ENCODE data around the gene ERG. TPM values are rescaled to one million over a fixed set of nuclear protein-coding genes. Genes with fewer than 3 reads are reported as not detected.

The ERG gene
- total RNA-seq, 1 experiment from 2014 or later = not detected

- intact Hi-C loops (cut with micrococcal nuclease) = no loop called here
- no peaks in the 10 kb centered on the region for H3K9me3 ChIP-seq (ENCODE audit: low read length)
- TF ChIP-seq CTCF (conservative IDR thresholded peaks at IDR 0.05; ENCODE audit: low read depth, low read length) = no peak
- no peak for TF ChIP-seq EZH2 (IDR thresholded peaks at IDR 0.05; ENCODE audit: low read length, unreplicated experiment)
- no peak for TF ChIP-seq EZH2phosphoT487 (IDR thresholded peaks at IDR 0.05; ENCODE audit: borderline replicate concordance, low read length)
- no peak overlapping the region for H3K4me2 ChIP-seq (ENCODE audit: low read length)
- ChIA-PET CTCF (no interaction called here), POLR2A (ENCODE audit: unreplicated experiment) (no interaction called here)
- no peaks in the 10 kb centered on the region for H3F3A ChIP-seq (ENCODE audit: low read length, unreplicated experiment)
- H3K79me2 ChIP-seq (ENCODE audit: low read length) = no peaks in the 10 kb centered on the region
- no peaks in the 10 kb centered on the region for H3K4me1 ChIP-seq (ENCODE audit: insufficient read depth, low read length)
- DNase-seq (no peak), ATAC-seq (no peak)
- H3K27ac ChIP-seq (ENCODE audit: low read length) = no peak overlapping the region
- H3K27me3 ChIP-seq (ENCODE audit: low read length) = peaks cover 70% of the 10 kb centered on the region
- H4K20me1 ChIP-seq (ENCODE audit: low read length) = no peaks in the 10 kb centered on the region
- no peak overlapping the region for H3K9ac ChIP-seq (ENCODE audit: low read length)
- no peaks in the 10 kb centered on the region for H3K9me2 ChIP-seq (replicated peaks; ENCODE audit: low read length)
- no peak overlapping the region for H3K4me3 ChIP-seq (ENCODE audit: low read length)
- BruUV-seq (replicated peaks) = no TSS peak
- no peak overlapping the region for H2AFZ ChIP-seq (ENCODE audit: low read length)
- no peaks in the 10 kb centered on the region for H3K36me3 ChIP-seq (ENCODE audit: low read depth, low read length)
These were observed 102.0 kb downstream of the ERG start for GRCh38 chr21:38396325-38396724.

- Histone ChIP-seq H3K9me2 (replicated peaks; ENCODE audit: low read length) (no peaks in the 10 kb centered on the region), H3K4me1 (ENCODE audit: insufficient read depth, low read length) (no peaks in the 10 kb centered on the region), H2AFZ (ENCODE audit: low read length) (no peak overlapping the region), H3K4me3 (ENCODE audit: low read length) (no peak overlapping the region), H3K9ac (ENCODE audit: low read length) (no peak overlapping the region), H3K9me3 (ENCODE audit: low read length) (no peaks in the 10 kb centered on the region), H3K4me2 (ENCODE audit: low read length) (no peak overlapping the region), H3K79me2 (ENCODE audit: low read length) (no peaks in the 10 kb centered on the region), H4K20me1 (ENCODE audit: low read length) (no peaks in the 10 kb centered on the region), H3F3A (ENCODE audit: low read length, unreplicated experiment) (no peaks in the 10 kb centered on the region), H3K36me3 (ENCODE audit: low read depth, low read length) (no peaks in the 10 kb centered on the region), H3K27ac (ENCODE audit: low read length) (no peak overlapping the region), H3K27me3 (ENCODE audit: low read length) (peaks cover 70% of the 10 kb centered on the region)
- intact Hi-C loops (cut with micrococcal nuclease) = no loop called here
- CTCF ChIA-PET = no interaction called here
- POLR2A ChIA-PET (ENCODE audit: unreplicated experiment) = no interaction called here
- no TSS peak for BruUV-seq (replicated peaks)
- TF ChIP-seq CTCF (conservative IDR thresholded peaks at IDR 0.05; ENCODE audit: low read depth, low read length) = no peak
- no peak for TF ChIP-seq EZH2 (IDR thresholded peaks at IDR 0.05; ENCODE audit: low read length, unreplicated experiment)
- TF ChIP-seq EZH2phosphoT487 (IDR thresholded peaks at IDR 0.05; ENCODE audit: borderline replicate concordance, low read length) = no peak
- ATAC-seq (no peak), DNase-seq (no peak)
These were observed 102.7 kb downstream of the ERG start for GRCh38 chr21:38395581-38395980.

GRCh38 chr21:38392661-38393060 lies 105.6 kb downstream of the ERG start:
- H3F3A ChIP-seq (ENCODE audit: low read length, unreplicated experiment) = no peaks in the 10 kb centered on the region
- DNase-seq (peak; percentile 5), ATAC-seq (no peak)
- H3K9ac ChIP-seq (ENCODE audit: low read length) = no peak overlapping the region
- no peaks in the 10 kb centered on the region for H3K9me2 ChIP-seq (replicated peaks; ENCODE audit: low read length)
- H3K4me2 ChIP-seq (ENCODE audit: low read length) = no peak overlapping the region
- no peak for TF ChIP-seq EZH2phosphoT487 (IDR thresholded peaks at IDR 0.05; ENCODE audit: borderline replicate concordance, low read length)
- no peak for TF ChIP-seq EZH2 (IDR thresholded peaks at IDR 0.05; ENCODE audit: low read length, unreplicated experiment)
- TF ChIP-seq CTCF (conservative IDR thresholded peaks at IDR 0.05; ENCODE audit: low read depth, low read length) = no peak
- no peaks in the 10 kb centered on the region for H3K79me2 ChIP-seq (ENCODE audit: low read length)
- ChIA-PET CTCF (no interaction called here), POLR2A (ENCODE audit: unreplicated experiment) (no interaction called here)
- H3K36me3 ChIP-seq (ENCODE audit: low read depth, low read length) = no peaks in the 10 kb centered on the region
- no peaks in the 10 kb centered on the region for H4K20me1 ChIP-seq (ENCODE audit: low read length)
- no peak overlapping the region for H3K4me3 ChIP-seq (ENCODE audit: low read length)
- intact Hi-C loops (cut with micrococcal nuclease) = no loop called here
- H3K27me3 ChIP-seq (ENCODE audit: low read length) = peaks cover 70% of the 10 kb centered on the region
- no peaks in the 10 kb centered on the region for H3K9me3 ChIP-seq (ENCODE audit: low read length)
- no peak overlapping the region for H2AFZ ChIP-seq (ENCODE audit: low read length)
- no TSS peak for BruUV-seq (replicated peaks)
- no peaks in the 10 kb centered on the region for H3K4me1 ChIP-seq (ENCODE audit: insufficient read depth, low read length)
- no peak overlapping the region for H3K27ac ChIP-seq (ENCODE audit: low read length)
